HepG2 (cell line): ENCODE results near the gene ZNF121. TPM values are rescaled to one million over a fixed set of nuclear protein-coding genes. Genes with fewer than 3 reads are reported as not detected.

ENCODE experiments used
- FOXJ3 ChIP-seq: sonication (generic); formaldehyde crosslinking; IDR thresholded peaks from 2 replicates; pipeline ENCODE4 v1.4.0; 2020; ENCODE audit warnings: missing genetic modification reagents, mild to moderate bottlenecking, borderline replicate concordance
- FOXP4 ChIP-seq: sonication (generic); formaldehyde crosslinking; IDR thresholded peaks from 2 replicates; pipeline ENCODE4 v1.4.0; 2020; ENCODE audit warnings: missing genetic modification reagents
- HCFC1 ChIP-seq: fragments of 150-350 bp; IDR thresholded peaks from 2 replicates; pipeline ENCODE4 v1.6.1; 2014; ENCODE audit warnings: low read depth, low read length
- KMT2A ChIP-seq: sonication (generic); formaldehyde crosslinking; IDR thresholded peaks from 2 replicates; pipeline ENCODE4 v1.4.0; 2020; ENCODE audit warnings: missing genetic modification reagents
- MAX ChIP-seq: IDR thresholded peaks from 2 replicates; pipeline ENCODE4 v1.6.1; 2012; ENCODE audit warnings: inconsistent platforms
- MEF2D ChIP-seq: sonication (generic); formaldehyde crosslinking; IDR thresholded peaks from 2 replicates; pipeline ENCODE4 v1.5.1; 2020; ENCODE audit warnings: mild to moderate bottlenecking, missing genetic modification reagents
- POGZ ChIP-seq: sonication (generic); formaldehyde crosslinking; IDR thresholded peaks from 2 replicates; pipeline ENCODE4 v1.4.0; 2020; ENCODE audit warnings: mild to moderate bottlenecking, missing genetic modification reagents
- SNAI1 ChIP-seq: sonication (generic); formaldehyde crosslinking; IDR thresholded peaks from 2 replicates; pipeline ENCODE4 v1.5.0; 2020; ENCODE audit warnings: mild to moderate bottlenecking, missing genetic modification reagents, borderline replicate concordance
- SP4 ChIP-seq: sonication (generic); formaldehyde crosslinking; IDR thresholded peaks from 2 replicates; pipeline ENCODE4 v1.8.1; 2023; ENCODE audit warnings: mild to moderate bottlenecking, missing genetic modification reagents
- SRSF4 ChIP-seq: fragments of 200-400 bp; formaldehyde crosslinking; IDR thresholded peaks from one replicate; pipeline ENCODE4 v1.6.1; 2018; ENCODE audit warnings: mild to moderate bottlenecking, low read depth, low read length, moderate library complexity; ENCODE audit not compliant: poor library complexity, severe bottlenecking
- TP53 ChIP-seq: sonication (generic); formaldehyde crosslinking; conservative IDR thresholded peaks from 2 replicates; pipeline ENCODE4 v1.4.0; 2020; ENCODE audit warnings: missing genetic modification reagents
- UBTF ChIP-seq: sonication (generic); formaldehyde crosslinking; IDR thresholded peaks from 2 replicates; pipeline ENCODE4 v1.4.0; 2020; ENCODE audit warnings: mild to moderate bottlenecking, missing genetic modification reagents
- ZBTB39 ChIP-seq: sonication (generic); formaldehyde crosslinking; IDR thresholded peaks from 2 replicates; pipeline ENCODE4 v1.5.0; 2020; ENCODE audit warnings: missing genetic modification reagents
- ZMAT3 ChIP-seq: sonication (generic); formaldehyde crosslinking; conservative IDR thresholded peaks from 2 replicates; pipeline ENCODE4 v1.7.0; 2021; ENCODE audit warnings: missing genetic modification reagents
- ZNF503 ChIP-seq: sonication (generic); formaldehyde crosslinking; IDR thresholded peaks from 2 replicates; pipeline ENCODE4 v1.4.0; 2020; ENCODE audit warnings: missing genetic modification reagents
- ZNF556 ChIP-seq: sonication (generic); formaldehyde crosslinking; IDR thresholded peaks from 2 replicates; pipeline ENCODE4 v1.4.0; 2020; ENCODE audit warnings: mild to moderate bottlenecking, missing genetic modification reagents, borderline replicate concordance
- ZNF713 ChIP-seq: sonication (generic); formaldehyde crosslinking; IDR thresholded peaks from 2 replicates; pipeline ENCODE4 v1.4.0; 2020; ENCODE audit warnings: mild to moderate bottlenecking, missing genetic modification reagents
- ZNF782 ChIP-seq: sonication (generic); formaldehyde crosslinking; IDR thresholded peaks from 2 replicates; pipeline ENCODE4 v1.4.0; 2020; ENCODE audit warnings: missing genetic modification reagents, mild to moderate bottlenecking, borderline replicate concordance
- ZNF841 ChIP-seq: sonication (generic); formaldehyde crosslinking; IDR thresholded peaks from 2 replicates; pipeline ENCODE4 v1.8.1; 2023; ENCODE audit warnings: missing genetic modification reagents, borderline replicate concordance
- polyA plus RNA-seq, 8 experiments: library from polyadenylated mRNA; depleted of rRNA in 3 of 8; stranded (reverse) in 7 of 8; unstranded in 1 of 8; fragments of >200 nt; fragmentation: Illumina TruSeq in 4 of 8; extraction: Trizol in 4 of 8; gene quantifications; 2 replicates each; pipeline versions ENCODE4 v1.2.1 to v1.2.3, GENCODE V29; 2011 to 2016; ENCODE audit warnings: low read depth in 4 of 8, missing spikeins in 1 of 8, mixed read lengths in 1 of 8; ENCODE audit not compliant: insufficient read depth in 1 of 8
- total RNA-seq, 5 experiments: library from RNA; depleted of rRNA; stranded (reverse); fragments of >200 nt; fragmentation: Illumina TruSeq; extraction: Trizol; gene quantifications; 2 replicates each; pipeline ENCODE4 v1.2.3, GENCODE V29; 2016; ENCODE audit warnings: low read depth in 1 of 5

Gene ZNF121
- total and polyA plus RNA-seq, 2 of the 13 experiments (the other 11 are each of a cell fraction or from before 2014, with no cell fraction given), result 7.8 to 56.3 TPM

GRCh38 chr19:9584073-9584833 is at the start of gene ZNF121 (continued):
- no peak for TF ChIP-seq ZNF841
- peak; percentile 62; the same call in 1 of the 2 replicates for TF ChIP-seq ZMAT3 (CRISPR knock-in tag)
- no peak for TF ChIP-seq ZNF556 (CRISPR knock-in tag)
- peak; percentile 45; the same call in 1 of the 2 replicates for TF ChIP-seq FOXP4
- peak; percentile 53; the same call in 1 of the 2 replicates for TF ChIP-seq HCFC1
- TF ChIP-seq SP4 (CRISPR knock-in tag), result peak; percentile 26; the same call in 1 of the 2 replicates
- TF ChIP-seq ZNF713 (CRISPR knock-in tag), result no peak
- TF ChIP-seq MEF2D (CRISPR knock-in tag), result peak; percentile 80
- TF ChIP-seq ZBTB39, result no peak
- TF ChIP-seq ZNF782, result peak; percentile 31; the same call in 1 of the 2 replicates
- TF ChIP-seq SNAI1 (CRISPR knock-in tag), result no peak
- TF ChIP-seq KMT2A (CRISPR knock-in tag), result peak; percentile 88
- TF ChIP-seq SRSF4, result no peak
- peak; percentile 87 for TF ChIP-seq POGZ
- peak; percentile 95 for TF ChIP-seq MAX
- TF ChIP-seq ZNF503 (CRISPR knock-in tag), result peak; percentile 76
- peak; percentile 92 for TF ChIP-seq TP53 (CRISPR knock-in tag)
- peak; percentile 59 for TF ChIP-seq UBTF (CRISPR knock-in tag)
- 0 out of 2 replicates have a peak, but pooled peaks have one; percentile 11 for TF ChIP-seq FOXJ3
